H1 (cell line): ENCODE measurements around the gene HPX. TPM values are rescaled to one million over a fixed set of nuclear protein-coding genes. Genes with fewer than 3 reads are reported as not detected.

Experiments
- BACH1 ChIP-seq: IDR thresholded peaks from 2 replicates; pipeline ENCODE4 v1.6.1; 2012; ENCODE audit warnings: low read length, improper control_type of control experiment
- EZH2 ChIP-seq: fragments of 200-600 bp; sonication (generic); IDR thresholded peaks from 2 replicates; pipeline ENCODE4 v1.7.1; 2012; ENCODE audit warnings: low read depth, mild to moderate bottlenecking, moderate library complexity, low read length, inconsistent platforms; ENCODE audit not compliant: severe bottlenecking
- RAD21 ChIP-seq, 2 experiments: IDR thresholded peaks in 1 of 2; conservative IDR thresholded peaks in 1 of 2; 2 replicates each; pipeline ENCODE4 v1.6.1; 2011; ENCODE audit warnings: low read depth in 2 of 2, low read length in 2 of 2, improper control_type of control experiment in 1 of 2, inconsistent platforms in 1 of 2, mild to moderate bottlenecking in 1 of 2, moderate library complexity in 1 of 2
- polyA plus RNA-seq, 7 experiments: library from polyadenylated mRNA; depleted of rRNA in 3 of 7; stranded (reverse) in 5 of 7; unstranded in 2 of 7; fragments of >200 nt in 5 of 7; fragments of 200-250 nt in 2 of 7; gene quantifications; 1 replicate in 5 of 7; 2 replicates in 1 of 7; 4 replicates in 1 of 7; pipeline versions ENCODE4 v1.2.1 to v1.2.3, GENCODE V29; 2011 to 2013; ENCODE audit warnings: missing spikeins in 2 of 7, mixed read lengths in 2 of 7
- total RNA-seq: library from RNA; stranded (reverse); fragmentation: NEBNext Ultra II Directional; extraction: Animal tissue kit (Norgen Biotek cat#: 25700); gene quantifications from 2 replicates; pipeline ENCODE4 v1.2.1, GENCODE V29; 2021
- TF ChIP-seq, protein P1 (sequence below): IDR thresholded peaks from 2 replicates; pipeline ENCODE4 v1.6.1; 2011; ENCODE audit warnings: low read length, improper control_type of control experiment

The HPX gene
- total and polyA plus RNA-seq, 2 of the 8 experiments (the other 6 are each of a cell fraction or from before 2014, with no cell fraction given) = 0.80 to 0.97 TPM

GRCh38 chr11:6402561-6402981 lies 38.2 kb downstream of the HPX start (continued):
- TF ChIP-seq, protein P1, sequence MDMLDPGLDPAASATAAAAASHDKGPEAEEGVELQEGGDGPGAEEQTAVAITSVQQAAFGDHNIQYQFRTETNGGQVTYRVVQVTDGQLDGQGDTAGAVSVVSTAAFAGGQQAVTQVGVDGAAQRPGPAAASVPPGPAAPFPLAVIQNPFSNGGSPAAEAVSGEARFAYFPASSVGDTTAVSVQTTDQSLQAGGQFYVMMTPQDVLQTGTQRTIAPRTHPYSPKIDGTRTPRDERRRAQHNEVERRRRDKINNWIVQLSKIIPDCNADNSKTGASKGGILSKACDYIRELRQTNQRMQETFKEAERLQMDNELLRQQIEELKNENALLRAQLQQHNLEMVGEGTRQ = no peak
- TF ChIP-seq BACH1 (no peak), EZH2 (no peak), RAD21 (IDR thresholded peaks at IDR 0.05 in 1 of 2, conservative IDR thresholded peaks at IDR 0.05 in 1 of 2; ENCODE audit: low read depth in 2 of 2, low read length in 2 of 2) (no peak)
- TF ChIP-seq, all 59 proteins: peak for 0
